ENCODE results near the gene MFSD6.

The MFSD6 gene

GRCh38 chr2:190367091-190367490, 41.1 kb upstream of the MFSD6 start (continued):
- TF ChIP-seq ZSCAN18 (tag by site-specific recombination; IDR thresholded peaks at IDR 0.05), result no peak
- TF ChIP-seq ZNF624 (tag by site-specific recombination; IDR thresholded peaks at IDR 0.05), result no peak
- no peak for TF ChIP-seq ZNF529 (tag by site-specific recombination; IDR thresholded peaks at IDR 0.05; ENCODE audit: insufficient replicate concordance)

- H3K4me1 ChIP-seq (ENCODE audit: control insufficient read depth, insufficient read depth, low read length), result no peaks in the 10 kb centered on the region
- ChIA-PET POLR2A (no interaction called here), CTCF (interaction anchor here (0.7 to 1.4 kb wide), 2 partner anchors 9 to 63 kb away, joined by 6 read pairs; no protein-coding TSS in a partner anchor)
- no peak for TF ChIP-seq ZBTB10 (tag by site-specific recombination; IDR thresholded peaks at IDR 0.05)
- H3K36me3 ChIP-seq (ENCODE audit: control insufficient read depth in 2 of 2, insufficient read depth in 1 of 2, low read length in 2 of 2), result peaks cover 0 to 45% of the 10 kb centered on the region in 2 experiments
- no peak overlapping the region for H3K27ac ChIP-seq (ENCODE audit: extremely low read depth, low read depth, low read length)
- H3K9me3 ChIP-seq (ENCODE audit: control insufficient read depth, insufficient read depth, low read depth, low read length), result no peaks in the 10 kb centered on the region
- no peak overlapping the region for H3K4me3 ChIP-seq (ENCODE audit: low read depth, low read length)
These were observed 38.5 kb upstream of the MFSD6 start for GRCh38 chr2:190369635-190370034.

GRCh38 chr2:190376083-190376482, 32.1 kb upstream of the MFSD6 start:
- ChIA-PET POLR2A (no interaction called here), CTCF (no interaction called here)
- no peak for TF ChIP-seq AEBP2 (tag by site-specific recombination; IDR thresholded peaks at IDR 0.05; ENCODE audit: borderline replicate concordance)
- no peak for TF ChIP-seq ZNF530 (tag by site-specific recombination; IDR thresholded peaks at IDR 0.05; ENCODE audit: low read depth)
- peak; percentile 90 for TF ChIP-seq ZNF623 (tag by site-specific recombination; IDR thresholded peaks at IDR 0.05)
- TF ChIP-seq ZNF391 (tag by site-specific recombination; IDR thresholded peaks at IDR 0.05; ENCODE audit: borderline replicate concordance, low read depth), result no peak
- no peak for TF ChIP-seq ZNF138 (tag by site-specific recombination; IDR thresholded peaks at IDR 0.05; ENCODE audit: borderline replicate concordance)
- TF ChIP-seq ZNF23 (tag by site-specific recombination; IDR thresholded peaks at IDR 0.05; ENCODE audit: borderline replicate concordance), result no peak
- no peak for TF ChIP-seq ZNF16 (tag by site-specific recombination; IDR thresholded peaks at IDR 0.05; ENCODE audit: low read depth)
- no peak for TF ChIP-seq TCF7L2 (IDR thresholded peaks at IDR 0.05; ENCODE audit: borderline replicate concordance, low read depth, low read length)
- H3K4me1 ChIP-seq (ENCODE audit: control insufficient read depth, insufficient read depth, low read length), result no peaks in the 10 kb centered on the region
- no peak overlapping the region for H3K4me3 ChIP-seq (ENCODE audit: low read depth, low read length)
- peaks cover 0 to 3% of the 10 kb centered on the region in 2 experiments; a peak in 1 of 3 replicates for H3K36me3 ChIP-seq (ENCODE audit: control insufficient read depth in 2 of 2, insufficient read depth in 1 of 2, low read length in 2 of 2)
- no peak overlapping the region for H3K27ac ChIP-seq (ENCODE audit: extremely low read depth, low read depth, low read length)
- no peaks in the 10 kb centered on the region for H3K9me3 ChIP-seq (ENCODE audit: control insufficient read depth, insufficient read depth, low read depth, low read length)

GRCh38 chr2:190376591-190377245, 31.4 kb upstream of the MFSD6 start:
- Histone ChIP-seq H3K36me3 (ENCODE audit: control insufficient read depth in 2 of 2, insufficient read depth in 1 of 2, low read length in 2 of 2) (no peaks in the 10 kb centered on the region), H3K27ac (ENCODE audit: extremely low read depth, low read depth, low read length) (no peak overlapping the region), H3K4me3 (ENCODE audit: low read depth, low read length) (no peak overlapping the region), H3K9me3 (ENCODE audit: control insufficient read depth, insufficient read depth, low read depth, low read length) (no peaks in the 10 kb centered on the region), H3K4me1 (ENCODE audit: control insufficient read depth, insufficient read depth, low read length) (no peaks in the 10 kb centered on the region)
- POLR2A ChIA-PET, result no interaction called here
- CTCF ChIA-PET, result interaction anchor here (0.6 to 1.3 kb wide), 2 partner anchors 288 to 794 kb away, joined by 3 read pairs; no protein-coding TSS in a partner anchor
- TF ChIP-seq ZXDB (tag by site-specific recombination; IDR thresholded peaks at IDR 0.05) (no peak), ZNF785 (tag by site-specific recombination; IDR thresholded peaks at IDR 0.05) (no peak), ZNF544 (tag by site-specific recombination; IDR thresholded peaks at IDR 0.05) (no peak), ZNF513 (tag by site-specific recombination; IDR thresholded peaks at IDR 0.05) (no peak), FEZF1 (tag by site-specific recombination; IDR thresholded peaks at IDR 0.05) (no peak), ZNF350 (tag by site-specific recombination; IDR thresholded peaks at IDR 0.05) (no peak), KLF7 (tag by site-specific recombination; IDR thresholded peaks at IDR 0.05; ENCODE audit: borderline replicate concordance) (no peak)
